GM23338 (cell line): ENCODE data around the gene DAB1. TPM values are rescaled to one million over a fixed set of nuclear protein-coding genes. Genes with fewer than 3 reads are reported as not detected.

Source experiments
- ATAC-seq: fragments of 200-7000 bp; cut with Tn5 transposase; 3 replicates; pipeline ENCODE4 v1.9.1; 2020
- DNase-seq: peaks from one replicate; pipeline ENCODE4 v3.0.0-alpha.2; 2015; ENCODE audit warnings: low spot score
- H2AFZ ChIP-seq: fragments of 200-600 bp; sonication (generic); 2 replicates; pipeline ENCODE4 v1.8.0; 2016; ENCODE audit warnings: antibody characterized with exemption, mild to moderate bottlenecking, moderate library complexity
- H3F3A ChIP-seq: fragments of 200-600 bp; sonication (generic); replicated peaks from 2 replicates; pipeline ENCODE4 v1.8.0; 2017; ENCODE audit warnings: antibody characterized with exemption, mixed run types, low read depth
- H3K27ac ChIP-seq: fragments of 200-600 bp; sonication (generic); 2 replicates; pipeline ENCODE4 v1.6.1; 2016; ENCODE audit warnings: low read depth
- H3K27me3 ChIP-seq: fragments of 200-600 bp; sonication (generic); 2 replicates; pipeline ENCODE4 v1.8.0; 2016; ENCODE audit warnings: mild to moderate bottlenecking, mixed run types, moderate library complexity; ENCODE audit not compliant: insufficient read depth
- H3K36me3 ChIP-seq: fragments of 200-600 bp; sonication (generic); 2 replicates; pipeline ENCODE4 v1.8.0; 2016; ENCODE audit warnings: mild to moderate bottlenecking; ENCODE audit not compliant: insufficient read depth
- H3K4me1 ChIP-seq: fragments of 200-600 bp; sonication (generic); 2 replicates; pipeline ENCODE4 v1.8.0; 2016; ENCODE audit warnings: mild to moderate bottlenecking, moderate library complexity; ENCODE audit not compliant: insufficient read depth
- H3K4me2 ChIP-seq: fragments of 200-600 bp; sonication (generic); 2 replicates; pipeline ENCODE4 v1.7.1; 2017; ENCODE audit warnings: mixed run types
- H3K4me3 ChIP-seq: fragments of 200-600 bp; sonication (generic); 2 replicates; pipeline ENCODE4 v1.6.1; 2016; ENCODE audit warnings: mixed run types
- H3K79me2 ChIP-seq: fragments of 200-600 bp; sonication (generic); replicated peaks from 2 replicates; pipeline ENCODE4 v1.8.0; 2017; ENCODE audit warnings: mild to moderate bottlenecking; ENCODE audit not compliant: insufficient read depth
- H3K9me2 ChIP-seq: fragments of 200-600 bp; sonication (generic); 2 replicates; pipeline ENCODE4 v1.8.0; 2017; ENCODE audit not compliant: insufficient read depth
- H4K20me1 ChIP-seq: fragments of 200-600 bp; sonication (generic); replicated peaks from 2 replicates; pipeline ENCODE4 v1.8.0; 2017; ENCODE audit warnings: mild to moderate bottlenecking; ENCODE audit not compliant: insufficient read depth
- H3K27ac Mint-ChIP-seq: 2 replicates; pipeline ENCODE4 v1.8.0; 2020; ENCODE audit warnings: inconsistent platforms, mild to moderate bottlenecking, moderate library complexity, mixed read lengths
- H3K27me3 Mint-ChIP-seq: 3 replicates; pipeline ENCODE4 v1.8.0; 2022; ENCODE audit warnings: low read depth, mild to moderate bottlenecking, moderate library complexity, mixed read lengths, inconsistent platforms; ENCODE audit not compliant: insufficient read depth, poor library complexity
- H3K36me3 Mint-ChIP-seq: 3 replicates; pipeline ENCODE4 v1.8.0; 2021; ENCODE audit warnings: low read depth, mild to moderate bottlenecking, inconsistent platforms, moderate library complexity, mixed read lengths
- H3K4me1 Mint-ChIP-seq: 3 replicates; pipeline ENCODE4 v1.8.0; 2020; ENCODE audit warnings: mild to moderate bottlenecking, inconsistent platforms, mixed read lengths
- H3K4me3 Mint-ChIP-seq: 3 replicates; pipeline ENCODE4 v1.8.0; 2021; ENCODE audit warnings: moderate library complexity, mild to moderate bottlenecking, inconsistent platforms, mixed read lengths
- H3K9me3 Mint-ChIP-seq: 3 replicates; pipeline ENCODE4 v1.8.0; 2020; ENCODE audit warnings: moderate library complexity, mild to moderate bottlenecking, inconsistent platforms, mixed read lengths
- CREB1 ChIP-seq: fragments of 250-450 bp; sonication (Bioruptor Pico); IDR thresholded peaks from 2 replicates; pipeline ENCODE4 v1.5.0; 2020; ENCODE audit warnings: low read depth, mild to moderate bottlenecking, moderate library complexity
- ETS1 ChIP-seq: IDR thresholded peaks from 2 replicates; pipeline ENCODE4 v1.6.1; 2016; ENCODE audit warnings: antibody characterized with exemption
- EZH2 ChIP-seq: fragments of 200-600 bp; sonication (generic); IDR thresholded peaks from one replicate; pipeline ENCODE4 v1.8.0; 2017; ENCODE audit warnings: antibody characterized with exemption, mild to moderate bottlenecking, low read depth; ENCODE audit not compliant: unreplicated experiment
- EZH2phosphoT487 ChIP-seq: fragments of 200-600 bp; sonication (generic); IDR thresholded peaks from one replicate; pipeline ENCODE4 v1.8.1; 2018; ENCODE audit warnings: antibody characterized with exemption; ENCODE audit not compliant: unreplicated experiment
- JUNB ChIP-seq: IDR thresholded peaks from one replicate; pipeline ENCODE4 v1.6.1; 2016; ENCODE audit warnings: antibody characterized with exemption; ENCODE audit not compliant: unreplicated experiment
- POLR2AphosphoS5 ChIP-seq: IDR thresholded peaks from 2 replicates; pipeline ENCODE4 v1.6.1; 2016; ENCODE audit warnings: antibody characterized with exemption, low read depth
- STAT1 ChIP-seq: IDR thresholded peaks from one replicate; pipeline ENCODE4 v1.6.1; 2016; ENCODE audit warnings: antibody characterized with exemption; ENCODE audit not compliant: unreplicated experiment
- ZNF114 ChIP-seq: fragments of 250-450 bp; sonication (Bioruptor Pico); IDR thresholded peaks from 2 replicates; pipeline ENCODE4 v1.5.0; 2020; ENCODE audit warnings: mild to moderate bottlenecking, moderate library complexity
- polyA plus RNA-seq: library from polyadenylated mRNA; unstranded; fragments of >200 nt; fragmentation: Nextera tagmentation; extraction: Ambion mirVana; gene quantifications from 2 replicates; pipeline ENCODE4 v1.2.1, GENCODE V29; 2016
- total RNA-seq: library from RNA; depleted of rRNA; stranded (reverse); fragments of >200 nt; shearing (Covaris generic); gene quantifications from 2 replicates; pipeline ENCODE4 v1.2.3, GENCODE V29; 2014
- TF ChIP-seq, protein P1 (sequence below), 2 experiments: fragments of 200-600 bp in 1 of 2; sonication (generic) in 1 of 2; conservative IDR thresholded peaks; 2 replicates each; pipeline versions ENCODE4 v1.5.1 to v1.6.1; 2016 to 2017; ENCODE audit warnings: antibody characterized with exemption in 2 of 2, low read depth in 2 of 2, mild to moderate bottlenecking in 2 of 2, moderate library complexity in 1 of 2

The DAB1 gene
- total and polyA plus RNA-seq, 2 experiments from 2014 or later: 12.8 to 14.5 TPM

GRCh38 chr1:57431400-57431799, 7.5 kb upstream of the DAB1 start (continued):
- TF ChIP-seq CREB1 (no peak), ZNF114 (CRISPR knock-in tag) (no peak), STAT1 (no peak), ETS1 (no peak)

GRCh38 chr1:57424231-57425027, 569 bp upstream of the DAB1 start:
- Histone ChIP-seq H2AFZ (peak overlapping the region; percentile 93; the same call in 1 of the 2 replicates), H3K36me3 (no peaks in the 10 kb centered on the region), H4K20me1 (no peaks in the 10 kb centered on the region), H3K9me2 (0 out of 2 replicates have a peak, but pooled peaks cover 3% of the 10 kb centered on the region), H3K27ac (no peak overlapping the region), H3K4me1 (peaks cover 23% of the 10 kb centered on the region), H3K79me2 (peaks cover 17% of the 10 kb centered on the region), H3K4me2 (peak overlapping the region; percentile 92), H3K27me3 (peaks cover 32% of the 10 kb centered on the region), H3F3A (peaks cover 6% of the 10 kb centered on the region), H3K4me3 (peak overlapping the region; percentile 82)
- no peak overlapping the region for H3K27ac Mint-ChIP-seq
- peaks cover 8% of the 10 kb centered on the region for H3K27me3 Mint-ChIP-seq
- H3K36me3 Mint-ChIP-seq: no peaks in the 10 kb centered on the region; the same call in 2 of the 3 replicates
- DNase-seq (peak; percentile 83), ATAC-seq (peak; percentile 57)
- H3K4me3 Mint-ChIP-seq: peak overlapping the region; percentile 80
- H3K9me3 Mint-ChIP-seq: no peaks in the 10 kb centered on the region
- TF ChIP-seq JUNB (no peak), STAT1 (no peak), EZH2 (peak; percentile 35), ZNF114 (CRISPR knock-in tag) (no peak), POLR2AphosphoS5 (no peak; the same call in 1 of the 2 replicates), EZH2phosphoT487 (no peak)
- TF ChIP-seq, protein P1, sequence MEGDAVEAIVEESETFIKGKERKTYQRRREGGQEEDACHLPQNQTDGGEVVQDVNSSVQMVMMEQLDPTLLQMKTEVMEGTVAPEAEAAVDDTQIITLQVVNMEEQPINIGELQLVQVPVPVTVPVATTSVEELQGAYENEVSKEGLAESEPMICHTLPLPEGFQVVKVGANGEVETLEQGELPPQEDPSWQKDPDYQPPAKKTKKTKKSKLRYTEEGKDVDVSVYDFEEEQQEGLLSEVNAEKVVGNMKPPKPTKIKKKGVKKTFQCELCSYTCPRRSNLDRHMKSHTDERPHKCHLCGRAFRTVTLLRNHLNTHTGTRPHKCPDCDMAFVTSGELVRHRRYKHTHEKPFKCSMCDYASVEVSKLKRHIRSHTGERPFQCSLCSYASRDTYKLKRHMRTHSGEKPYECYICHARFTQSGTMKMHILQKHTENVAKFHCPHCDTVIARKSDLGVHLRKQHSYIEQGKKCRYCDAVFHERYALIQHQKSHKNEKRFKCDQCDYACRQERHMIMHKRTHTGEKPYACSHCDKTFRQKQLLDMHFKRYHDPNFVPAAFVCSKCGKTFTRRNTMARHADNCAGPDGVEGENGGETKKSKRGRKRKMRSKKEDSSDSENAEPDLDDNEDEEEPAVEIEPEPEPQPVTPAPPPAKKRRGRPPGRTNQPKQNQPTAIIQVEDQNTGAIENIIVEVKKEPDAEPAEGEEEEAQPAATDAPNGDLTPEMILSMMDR (conservative IDR thresholded peaks at IDR 0.05; ENCODE audit: low read depth in 2 of 2): peak; percentile 82 to 96
- peaks cover 26% of the 10 kb centered on the region for H3K4me1 Mint-ChIP-seq

DNA sequence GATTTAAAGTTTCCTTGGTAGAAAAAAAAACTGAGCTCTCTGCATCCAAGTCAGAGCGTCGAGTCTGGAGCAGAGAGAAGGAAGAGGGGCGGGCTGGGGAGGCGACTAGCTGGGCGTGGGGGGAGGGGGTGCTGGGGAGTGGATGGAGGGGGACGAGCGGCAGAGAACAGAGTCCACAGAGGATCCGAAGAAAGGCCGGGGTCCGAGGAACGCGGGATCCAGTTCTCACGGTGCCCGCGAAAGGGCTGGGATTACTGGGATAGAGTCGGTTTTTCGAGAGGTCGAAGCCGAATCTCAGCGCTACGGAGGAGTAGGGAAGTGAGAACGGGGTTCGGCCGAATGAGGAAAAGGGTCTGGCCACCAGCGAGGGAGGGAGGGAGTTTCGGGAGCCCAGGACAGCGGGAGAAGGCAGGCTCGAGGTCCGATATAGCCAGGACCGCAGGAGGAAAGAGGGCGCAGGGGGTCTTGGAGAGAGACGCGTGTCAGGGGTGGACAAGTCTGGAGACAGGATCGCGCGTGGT, 665 bp downstream of the DAB1 start:
- Mint-ChIP-seq H3K27ac (0 out of 2 replicates have a peak overlapping the region, but pooled peaks have one; percentile 36), H3K4me3 (peak overlapping the region; percentile 91), H3K27me3 (peaks cover 8% of the 10 kb centered on the region), H3K36me3 (no peaks in the 10 kb centered on the region; the same call in 2 of the 3 replicates), H3K9me3 (no peaks in the 10 kb centered on the region), H3K4me1 (peaks cover 28% of the 10 kb centered on the region)
- peak; percentile 38 for ATAC-seq
- DNase-seq: peak; percentile 75
- peak overlapping the region; percentile 76 for H3K4me2 ChIP-seq
- H3K36me3 ChIP-seq: no peaks in the 10 kb centered on the region
- peak overlapping the region; percentile 10; the same call in 1 of the 2 replicates for H2AFZ ChIP-seq
- peaks cover 29% of the 10 kb centered on the region for H3K79me2 ChIP-seq
- H4K20me1 ChIP-seq: no peaks in the 10 kb centered on the region; the same call in 1 of the 2 replicates
- peak overlapping the region; percentile 82 for H3K4me3 ChIP-seq
- peaks cover 32% of the 10 kb centered on the region for H3K27me3 ChIP-seq
- peak overlapping the region; percentile 46; the same call in 1 of the 2 replicates for H3K27ac ChIP-seq
- H3F3A ChIP-seq: peaks cover 6% of the 10 kb centered on the region
- H3K4me1 ChIP-seq: peaks cover 30% of the 10 kb centered on the region
- H3K9me2 ChIP-seq: 0 out of 2 replicates have a peak, but pooled peaks cover 3% of the 10 kb centered on the region
- TF ChIP-seq EZH2 (no peak), JUNB (no peak), EZH2phosphoT487 (no peak)
